Cardiac fibroblast (primary cell): ENCODE results near the gene GALNT17.

ENCODE experiments used
- DNase-seq, 2 donors: peaks; one replicate each; pipeline versions ENCODE4 v3.0.0 to v3.0.0-alpha.2; 2010; ENCODE audit warnings: low read depth in 2 of 2
- H3K4me3 ChIP-seq, 2 donors: replicated peaks in 1 of 2; 1 replicate in 1 of 2; 2 replicates in 1 of 2; pipeline ENCODE4 v1.5.1; 2011; ENCODE audit warnings: low read depth in 2 of 2, low read length in 2 of 2, mild to moderate bottlenecking in 2 of 2, moderate library complexity in 1 of 2
- CTCF ChIP-seq: IDR thresholded peaks from one replicate; pipeline ENCODE4 v1.5.1; 2011; ENCODE audit warnings: low read depth, mild to moderate bottlenecking, low read length, inconsistent platforms

GALNT17 gene

GRCh38 chr7:71687831-71688599 is 556.1 kb downstream of the GALNT17 start:
- no peak overlapping the region for H3K4me3 ChIP-seq
- DNase-seq, result no peak
- TF ChIP-seq CTCF, result no peak

GRCh38 chr7:71691538-71691937 is 559.6 kb downstream of the GALNT17 start:
- no peak for TF ChIP-seq CTCF
- H3K4me3 ChIP-seq, result no peak overlapping the region
- no peak for DNase-seq

GRCh38 chr7:71694665-71695064 is 562.7 kb downstream of the GALNT17 start:
- DNase-seq, result no peak
- H3K4me3 ChIP-seq, result no peak overlapping the region
- TF ChIP-seq CTCF, result no peak

- no peak overlapping the region for H3K4me3 ChIP-seq
- DNase-seq, result no peak
- no peak for TF ChIP-seq CTCF
Measured at GRCh38 chr7:71695186-71695585, 563.2 kb downstream of the GALNT17 start.

GRCh38 chr7:71696511-71696910 is 564.6 kb downstream of the GALNT17 start:
- no peak for DNase-seq
- no peak for TF ChIP-seq CTCF
- H3K4me3 ChIP-seq, result no peak overlapping the region

GRCh38 chr7:71697400-71697799 is 565.5 kb downstream of the GALNT17 start:
- no peak overlapping the region for H3K4me3 ChIP-seq
- no peak for DNase-seq
- no peak for TF ChIP-seq CTCF

GRCh38 chr7:71705217-71705616 is 573.3 kb downstream of the GALNT17 start:
- TF ChIP-seq CTCF, result no peak
- no peak overlapping the region for H3K4me3 ChIP-seq
- DNase-seq, result no peak
